ENCODE data around the gene WDR18.

DNA sequence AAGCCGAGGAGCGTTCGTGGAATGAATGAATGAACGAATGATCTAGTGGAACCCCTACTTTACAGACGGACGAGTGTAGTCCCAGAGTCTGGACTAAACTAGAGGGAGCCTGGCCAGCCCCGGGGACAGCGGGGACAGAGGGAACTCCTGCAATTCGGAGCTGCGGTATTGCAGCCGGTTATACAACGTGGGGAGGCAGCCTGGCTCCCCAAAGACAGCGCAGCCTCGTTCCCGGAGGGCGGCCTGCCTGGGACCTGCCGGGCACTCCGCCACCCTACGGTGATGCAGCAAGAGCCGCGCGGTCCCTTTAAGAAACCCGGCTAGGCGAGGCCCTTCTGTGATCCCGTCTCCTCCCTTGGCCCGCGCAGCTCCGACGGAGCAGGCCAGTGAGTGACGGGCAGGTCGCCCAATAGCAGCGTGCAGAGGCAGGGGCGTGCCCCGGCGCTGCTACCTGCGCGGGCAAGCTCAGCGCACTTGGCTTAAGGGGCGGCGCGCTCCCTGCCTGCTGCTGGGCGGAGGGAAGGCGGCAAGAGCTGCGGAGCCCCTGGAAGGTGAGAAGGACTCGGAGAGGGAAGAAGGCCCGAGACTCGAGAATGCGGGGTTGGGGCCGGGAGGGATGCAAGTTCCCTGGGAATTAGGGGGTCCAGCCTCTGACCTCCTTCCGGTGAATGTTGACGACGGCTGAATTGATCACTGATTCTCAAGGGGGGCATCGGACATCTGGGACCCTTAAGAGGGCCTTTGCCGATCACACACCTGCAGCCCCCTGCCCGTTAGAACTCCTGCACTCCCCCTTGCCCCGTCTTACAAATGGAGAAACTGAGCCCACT, 55.7 kb downstream of the WDR18 start, which contains the start of gene ABCA7:
- TF ChIP-seq EP300 (IDR thresholded peaks at IDR 0.05) (no peak), CTCF (IDR thresholded peaks at IDR 0.05) (no peak), POLR2A (IDR thresholded peaks at IDR 0.05) (no peak)
